ENCODE results near the gene DDX5.

GRCh38 chr17:64500862-64501765 is 5.0 kb downstream of the DDX5 start:
- TF ChIP-seq EHMT2 (IDR thresholded peaks at IDR 0.05; ENCODE audit: low read depth) (no peak), BHLHE40 (IDR thresholded peaks at IDR 0.05; ENCODE audit: low read depth, low read length) (no peak), CEBPB (IDR thresholded peaks at IDR 0.05) (no peak), POLR2AphosphoS2 (conservative IDR thresholded peaks at IDR 0.05; ENCODE audit: low read length) (no peak; the same call in 1 of the 2 replicates), CTCF (IDR thresholded peaks at IDR 0.05) (no peak), ZFP36 (IDR thresholded peaks at IDR 0.05; ENCODE audit: borderline replicate concordance, partially characterized antibody) (no peak), REST (IDR thresholded peaks at IDR 0.05) (no peak)

All from A549 (cell line).